ENCODE results near the gene CYP19A1.

GRCh38 chr15:51180011-51180410 lies 158.4 kb downstream of the CYP19A1 start:
- TF ChIP-seq CTCF (IDR thresholded peaks at IDR 0.05) (no peak), POLR2A (IDR thresholded peaks at IDR 0.05) (no peak), POLR2AphosphoS5 (IDR thresholded peaks at IDR 0.05) (no peak), EP300 (IDR thresholded peaks at IDR 0.05) (no peak)
